K562 (cell line): ENCODE data around the gene SCGB3A2. TPM values are rescaled to one million over a fixed set of nuclear protein-coding genes. Genes with fewer than 3 reads are reported as not detected.

ENCODE experiments used
- ATAC-seq: fragments of 200-7000 bp; cut with Tn5 transposase; 3 replicates; pipeline ENCODE4 v1.9.1; 2020; ENCODE audit warnings: moderate library complexity
- BruUV-seq: library from RNA; stranded (reverse); fragments of 400-500 nt; replicated peaks from 2 replicates; lab custom pipeline; 2021; lab: Mats Ljungman, UMichigan
- CTCF ChIA-PET: fragments of 300-600 bp; formaldehyde crosslinking; extraction: SDS; loops from one replicate; lab custom pipeline; 2021; ENCODE audit warnings: low intra/inter-chr PET ratio; lab: Yijun Ruan, JAX
- POLR2A ChIA-PET: fragments of 300-600, 350-650 bp; sonication (Branson Sonifier 250); formaldehyde crosslinking; extraction: SDS; loops from one replicate; lab custom pipeline; 2021; ENCODE audit warnings: antibody characterized with exemption, inconsistent platforms; lab: Yijun Ruan, JAX
- DNase-seq, 4 experiments: peaks; one replicate each; pipeline versions ENCODE4 v3.0.0 to v3.0.0-alpha.2; 2011 to 2018; ENCODE audit warnings: low spot score in 3 of 4, mixed read lengths in 3 of 4; ENCODE audit errors: extremely low read depth in 1 of 4
- FAIRE-seq: peaks from 2 replicates; lab custom pipeline; 2011; peaks lifted over from hg19 to GRCh38; lab: Jason Lieb, UNC
- H2AFZ ChIP-seq: 2 replicates; pipeline ENCODE4 v1.6.0; 2011; ENCODE audit warnings: low read depth, low read length, control low read depth, inconsistent platforms
- H3K27ac ChIP-seq: fragments of 200-600 bp; 3 replicates; pipeline ENCODE4 v1.8.0; 2011; ENCODE audit warnings: low read depth, mild to moderate bottlenecking, control low read depth, inconsistent platforms, low read length, moderate library complexity, mixed read lengths; ENCODE audit errors: extremely low read depth
- H3K27me3 ChIP-seq, 2 experiments: fragments of 300-600 bp in 1 of 2; 2 replicates in 1 of 2; 3 replicates in 1 of 2; pipeline versions ENCODE4 v1.6.0 to v1.8.0; 2011; ENCODE audit warnings: inconsistent platforms in 2 of 2, low read length in 2 of 2, mild to moderate bottlenecking in 1 of 2, mixed read lengths in 1 of 2, moderate library complexity in 1 of 2; ENCODE audit not compliant: control insufficient read depth in 2 of 2, insufficient read depth in 2 of 2
- H3K36me3 ChIP-seq: fragments of 300-600 bp; 3 replicates; pipeline ENCODE4 v1.8.0; 2011; ENCODE audit warnings: mild to moderate bottlenecking, low read length, inconsistent platforms; ENCODE audit not compliant: control insufficient read depth, insufficient read depth
- H3K4me1 ChIP-seq, 2 experiments: fragments of 200-600 bp in 1 of 2; replicated peaks in 1 of 2; 2 replicates in 1 of 2; 3 replicates in 1 of 2; pipeline versions ENCODE4 v1.5.1 to v1.8.0; 2011; ENCODE audit warnings: inconsistent platforms in 2 of 2, low read length in 2 of 2, mild to moderate bottlenecking in 1 of 2, mixed read lengths in 1 of 2, moderate library complexity in 1 of 2; ENCODE audit not compliant: control insufficient read depth in 2 of 2, insufficient read depth in 2 of 2
- H3K4me2 ChIP-seq: 2 replicates; pipeline ENCODE4 v1.6.1; 2011; ENCODE audit warnings: low read length, control low read depth, inconsistent platforms, mixed read lengths; ENCODE audit not compliant: insufficient read depth
- H3K4me3 ChIP-seq: fragments of 200-600 bp; sonication (generic), shearing (Covaris generic); 2 replicates; pipeline ENCODE4 v1.5.1; 2016; ENCODE audit warnings: control low read depth, inconsistent platforms
- H3K79me2 ChIP-seq: fragments of 200-600 bp; 3 replicates; pipeline ENCODE4 v1.8.0; 2011; ENCODE audit warnings: low read length, inconsistent platforms; ENCODE audit not compliant: control insufficient read depth, insufficient read depth
- H3K9ac ChIP-seq, 2 experiments: 2 replicates each; pipeline versions ENCODE4 v1.6.0 to v1.6.1; 2011; ENCODE audit warnings: low read depth in 2 of 2, low read length in 2 of 2, control low read depth in 1 of 2, inconsistent platforms in 1 of 2, mild to moderate bottlenecking in 1 of 2, mixed read lengths in 1 of 2; ENCODE audit not compliant: insufficient read depth in 1 of 2
- H3K9me1 ChIP-seq: one replicate; pipeline ENCODE4 v1.6.0; 2011; ENCODE audit warnings: inconsistent platforms, mild to moderate bottlenecking, low read length, moderate library complexity; ENCODE audit not compliant: control insufficient read depth, insufficient read depth
- H3K9me3 ChIP-seq: replicated peaks from 2 replicates; pipeline ENCODE4 v1.5.1; 2011; ENCODE audit warnings: low read depth, low read length, inconsistent platforms; ENCODE audit not compliant: control insufficient read depth, insufficient read depth
- H4K20me1 ChIP-seq: replicated peaks from 2 replicates; pipeline ENCODE4 v1.6.1; 2011; ENCODE audit warnings: low read length, inconsistent platforms, mixed read lengths; ENCODE audit not compliant: control insufficient read depth, insufficient read depth
- AFF1 ChIP-seq, 2 experiments: fragments of 450-650 bp; IDR thresholded peaks; 2 replicates each; pipeline ENCODE4 v1.6.1; 2018; ENCODE audit warnings: mild to moderate bottlenecking in 2 of 2, low read depth in 1 of 2; ENCODE audit not compliant: partially characterized antibody in 2 of 2
- BRF1 ChIP-seq: IDR thresholded peaks from 3 replicates; pipeline ENCODE4 v1.6.1; 2011; ENCODE audit warnings: borderline replicate concordance, mild to moderate bottlenecking; ENCODE audit not compliant: insufficient read length; ENCODE audit errors: extremely low read depth
- CBFA2T2 ChIP-seq: fragments of 450-650 bp; conservative IDR thresholded peaks from 2 replicates; pipeline ENCODE4 v1.6.1; 2017; ENCODE audit warnings: mild to moderate bottlenecking
- ETS2 ChIP-seq: IDR thresholded peaks from 2 replicates; pipeline ENCODE4 v1.6.1; 2016; ENCODE audit warnings: borderline replicate concordance, missing genetic modification characterization, mild to moderate bottlenecking, moderate library complexity, missing compliant biosample characterization; ENCODE audit not compliant: poor library complexity, severe bottlenecking
- GTF2A2 ChIP-seq: IDR thresholded peaks from 2 replicates; pipeline ENCODE4 v1.6.1; 2016; ENCODE audit warnings: mild to moderate bottlenecking, missing genetic modification characterization, missing compliant biosample characterization
- KLF13 ChIP-seq: fragments of 450-650 bp; IDR thresholded peaks from 2 replicates; pipeline ENCODE4 v1.6.1; 2016; ENCODE audit warnings: missing genetic modification characterization, low read depth, mild to moderate bottlenecking, missing compliant biosample characterization, moderate library complexity, borderline replicate concordance
- MAFF ChIP-seq: IDR thresholded peaks from 2 replicates; pipeline ENCODE4 v1.6.1; 2012; ENCODE audit warnings: low read length, improper control_type of control experiment
- RFX5 ChIP-seq: IDR thresholded peaks from 2 replicates; pipeline ENCODE4 v1.6.1; 2011; ENCODE audit warnings: low read depth, mild to moderate bottlenecking, improper control_type of control experiment, low read length
- TBL1XR1 ChIP-seq, 2 experiments: IDR thresholded peaks; 2 replicates each; pipeline ENCODE4 v1.6.1; 2012; ENCODE audit warnings: improper control_type of control experiment in 2 of 2, low read length in 2 of 2, mild to moderate bottlenecking in 1 of 2
- ZNF143 ChIP-seq: sonication (generic); formaldehyde crosslinking; IDR thresholded peaks from 2 replicates; pipeline ENCODE4 v1.9.0; 2022; ENCODE audit warnings: mild to moderate bottlenecking, missing genetic modification reagents
- WGBS: fragments of 100-300 bp; shearing (Covaris generic); methylation state at CpG from one replicate; pipeline ENCODE4 v1.1.6; 2016; ENCODE audit warnings: low coverage, mixed read lengths; ENCODE audit not compliant: insufficient coverage; ENCODE audit errors: missing lambda C conversion rate; 5-methylcytosine and 5-hydroxymethylcytosine counted together
- in situ Hi-C: fragments of 300-500 bp; cut with MboI; formaldehyde crosslinking; loops from 4 replicates; pipeline ENCODE4 v1.15.0; 2018; ENCODE audit warnings: inconsistent platforms, mixed read lengths
- intact Hi-C: fragments of 100-400 bp; cut with micrococcal nuclease; formaldehyde crosslinking; loops from 2 replicates; pipeline ENCODE4 v1.14.2; 2022
- polyA plus RNA-seq, 8 experiments: library from polyadenylated mRNA; depleted of rRNA in 4 of 8; stranded (reverse) in 5 of 8; unstranded in 3 of 8; fragments of >200 nt; fragmentation: Nextera tagmentation in 2 of 8; fragmentation: Illumina TruSeq in 1 of 8; extraction: Ambion mirVana in 2 of 8; extraction: Trizol in 1 of 8; gene quantifications; 2 replicates each; pipeline versions ENCODE4 v1.2.1 to v1.2.3, GENCODE V29; 2011 to 2014; ENCODE audit warnings: inconsistent platforms in 1 of 8, missing spikeins in 1 of 8
- total RNA-seq, 7 experiments: library from RNA; depleted of rRNA in 6 of 7; stranded (reverse); fragments of >200 nt in 6 of 7; fragmentation: Illumina TruSeq in 2 of 7; extraction: Trizol in 2 of 7; gene quantifications; 2 replicates each; pipeline versions ENCODE4 v1.2.1 to v1.2.3, GENCODE V29; 2011 to 2021; ENCODE audit warnings: low replicate concordance in 1 of 7
- TF ChIP-seq, protein P1 (sequence below): IDR thresholded peaks from 3 replicates; pipeline ENCODE4 v1.6.1; 2011; ENCODE audit warnings: borderline replicate concordance, mild to moderate bottlenecking, moderate library complexity; ENCODE audit not compliant: insufficient read length; ENCODE audit errors: extremely low read depth

The SCGB3A2 gene
- total and polyA plus RNA-seq, 9 of the 15 experiments (the other 6 are each of a cell fraction or from before 2014, with no cell fraction given), result 0.35 TPM; not detected in 8

DNA sequence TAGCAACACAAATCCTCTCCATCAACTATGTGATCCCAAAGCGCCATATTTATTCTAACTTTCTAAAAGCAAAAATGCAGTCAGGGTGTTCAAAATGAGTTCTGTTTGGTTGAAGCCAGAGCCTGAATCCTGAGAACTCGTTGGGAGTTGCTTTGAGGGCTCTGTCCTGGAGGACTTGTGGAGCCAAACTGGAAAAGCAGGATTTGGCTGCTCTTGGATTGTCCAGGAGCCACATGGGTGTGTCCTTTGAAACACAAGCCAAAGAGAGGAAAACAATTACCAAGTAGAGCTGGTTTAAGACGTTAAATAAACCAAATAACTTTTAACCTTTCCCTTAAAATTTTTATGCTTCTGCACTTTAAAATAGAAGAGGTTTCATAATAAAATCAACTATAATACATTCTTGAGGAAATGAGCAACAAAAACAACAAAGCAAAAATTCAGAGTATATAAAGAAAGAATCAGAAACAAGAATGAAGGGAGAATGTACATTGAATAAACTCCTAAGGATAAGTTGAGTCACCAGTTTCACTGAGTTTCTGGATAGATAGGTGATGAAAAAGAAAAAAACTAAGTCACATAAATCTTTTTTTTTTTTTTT, 14.3 kb downstream of the SCGB3A2 start (continued):
- TF ChIP-seq CBFA2T2, result no peak

DNA sequence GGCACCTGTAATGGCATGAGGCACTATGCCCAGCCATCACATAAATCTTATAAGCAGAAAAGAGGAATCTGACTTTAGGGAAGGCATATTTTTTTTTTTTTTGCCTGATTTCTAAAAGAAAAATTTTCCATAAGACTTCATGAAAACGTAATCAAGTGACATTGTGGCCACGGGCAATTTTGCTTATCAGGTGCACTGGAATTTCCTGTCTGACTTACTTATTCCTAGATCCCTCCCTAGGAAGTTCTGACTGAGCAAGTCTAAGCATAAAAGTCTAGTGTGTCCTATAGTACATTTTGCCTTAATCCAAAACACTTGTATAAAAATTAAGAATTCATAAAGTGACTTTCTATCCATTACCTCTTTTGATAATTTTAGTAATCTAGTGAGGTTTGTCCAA, 15.3 kb downstream of the SCGB3A2 start:
- no peak overlapping the region for H3K9ac ChIP-seq
- no peaks in the 10 kb centered on the region for H3K4me1 ChIP-seq
- in situ Hi-C loops, result no loop called here
- WGBS, result 0% methylated on average over 2 of the region's 2 CpGs
- no peak for DNase-seq
- CTCF ChIA-PET, result no interaction called here
- no peaks in the 10 kb centered on the region for H3K9me3 ChIP-seq
- no peak overlapping the region for H3K4me2 ChIP-seq
- POLR2A ChIA-PET, result no interaction called here
- intact Hi-C loops, result no loop called here
- no peak overlapping the region for H2AFZ ChIP-seq
- H3K27ac ChIP-seq, result no peak overlapping the region
- BruUV-seq, result no TSS peak
- H3K4me3 ChIP-seq, result no peak overlapping the region
- H3K27me3 ChIP-seq, result no peaks in the 10 kb centered on the region
- no peaks in the 10 kb centered on the region for H4K20me1 ChIP-seq
- ATAC-seq, result no peak
- no peaks in the 10 kb centered on the region for H3K9me1 ChIP-seq
- FAIRE-seq, result no peak
- no peaks in the 10 kb centered on the region for H3K79me2 ChIP-seq
- H3K36me3 ChIP-seq, result no peaks in the 10 kb centered on the region
- TF ChIP-seq, protein P1, sequence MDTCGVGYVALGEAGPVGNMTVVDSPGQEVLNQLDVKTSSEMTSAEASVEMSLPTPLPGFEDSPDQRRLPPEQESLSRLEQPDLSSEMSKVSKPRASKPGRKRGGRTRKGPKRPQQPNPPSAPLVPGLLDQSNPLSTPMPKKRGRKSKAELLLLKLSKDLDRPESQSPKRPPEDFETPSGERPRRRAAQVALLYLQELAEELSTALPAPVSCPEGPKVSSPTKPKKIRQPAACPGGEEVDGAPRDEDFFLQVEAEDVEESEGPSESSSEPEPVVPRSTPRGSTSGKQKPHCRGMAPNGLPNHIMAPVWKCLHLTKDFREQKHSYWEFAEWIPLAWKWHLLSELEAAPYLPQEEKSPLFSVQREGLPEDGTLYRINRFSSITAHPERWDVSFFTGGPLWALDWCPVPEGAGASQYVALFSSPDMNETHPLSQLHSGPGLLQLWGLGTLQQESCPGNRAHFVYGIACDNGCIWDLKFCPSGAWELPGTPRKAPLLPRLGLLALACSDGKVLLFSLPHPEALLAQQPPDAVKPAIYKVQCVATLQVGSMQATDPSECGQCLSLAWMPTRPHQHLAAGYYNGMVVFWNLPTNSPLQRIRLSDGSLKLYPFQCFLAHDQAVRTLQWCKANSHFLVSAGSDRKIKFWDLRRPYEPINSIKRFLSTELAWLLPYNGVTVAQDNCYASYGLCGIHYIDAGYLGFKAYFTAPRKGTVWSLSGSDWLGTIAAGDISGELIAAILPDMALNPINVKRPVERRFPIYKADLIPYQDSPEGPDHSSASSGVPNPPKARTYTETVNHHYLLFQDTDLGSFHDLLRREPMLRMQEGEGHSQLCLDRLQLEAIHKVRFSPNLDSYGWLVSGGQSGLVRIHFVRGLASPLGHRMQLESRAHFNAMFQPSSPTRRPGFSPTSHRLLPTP, result no peak
- TF ChIP-seq BRF1 (no peak), RFX5 (no peak), KLF13 (tag) (no peak), GTF2A2 (tag) (no peak), ZNF143 (CRISPR knock-in tag) (no peak), ETS2 (tag) (no peak), TBL1XR1 (IDR thresholded peaks at IDR 0.05; ENCODE audit: low read length in 2 of 2) (no peak), AFF1 (IDR thresholded peaks at IDR 0.05; ENCODE audit: low read depth in 1 of 2, partially characterized antibody in 2 of 2) (no peak), MAFF (no peak)
